Keratinocyte (primary cell): ENCODE measurements around the gene KHSRP. TPM values are rescaled to one million over a fixed set of nuclear protein-coding genes. Genes with fewer than 3 reads are reported as not detected.

ENCODE experiments used
- DNase-seq: peaks from one replicate; pipeline ENCODE4 v3.0.0-alpha.2; 2011; ENCODE audit warnings: low read depth, missing footprints, low spot score
- FAIRE-seq: peaks from 2 replicates; lab custom pipeline; 2011; peaks lifted over from hg19 to GRCh38; lab: Jason Lieb, UNC
- H2AFZ ChIP-seq: 2 replicates; pipeline ENCODE4 v1.6.0; 2012; ENCODE audit warnings: low read length, control low read depth, inconsistent platforms; ENCODE audit not compliant: control insufficient read depth
- H3K27ac ChIP-seq: 2 replicates; pipeline ENCODE4 v1.5.1; 2011; ENCODE audit warnings: low read length; ENCODE audit not compliant: control insufficient read depth, insufficient read depth
- H3K27me3 ChIP-seq: 3 replicates; pipeline ENCODE4 v1.6.0; 2011; ENCODE audit warnings: low read length; ENCODE audit not compliant: control insufficient read depth, insufficient read depth; ENCODE audit errors: extremely low read depth
- H3K36me3 ChIP-seq, 2 experiments: 2 replicates in 1 of 2; 3 replicates in 1 of 2; pipeline ENCODE4 v1.5.1; 2011; ENCODE audit warnings: low read length in 2 of 2, mild to moderate bottlenecking in 1 of 2; ENCODE audit not compliant: control insufficient read depth in 2 of 2, insufficient read depth in 2 of 2; ENCODE audit errors: extremely low read depth in 1 of 2
- H3K4me1 ChIP-seq: 3 replicates; pipeline ENCODE4 v1.5.1; 2011; ENCODE audit warnings: low read length; ENCODE audit not compliant: control insufficient read depth, insufficient read depth; ENCODE audit errors: extremely low read depth
- H3K4me2 ChIP-seq: 3 replicates; pipeline ENCODE4 v1.6.0; 2011; ENCODE audit warnings: low read depth, low read length; ENCODE audit not compliant: control insufficient read depth, insufficient read depth; ENCODE audit errors: extremely low read depth
- H3K4me3 ChIP-seq, 3 experiments: fragments of 200-600 bp in 1 of 3; sonication (generic) in 1 of 3; 2 replicates in 2 of 3; 3 replicates in 1 of 3; pipeline ENCODE4 v1.5.1; 2011 to 2016; ENCODE audit warnings: low read length in 3 of 3, mild to moderate bottlenecking in 3 of 3, control low read depth in 2 of 3, inconsistent platforms in 1 of 3, low read depth in 1 of 3, mixed read lengths in 1 of 3, mixed run types in 1 of 3, moderate library complexity in 1 of 3; ENCODE audit not compliant: control insufficient read depth in 2 of 3, insufficient read depth in 2 of 3; ENCODE audit errors: extremely low read depth in 1 of 3
- H3K79me2 ChIP-seq: 2 replicates; pipeline ENCODE4 v1.6.0; 2012; ENCODE audit warnings: low read length; ENCODE audit not compliant: control insufficient read depth, insufficient read depth
- H3K9ac ChIP-seq: 3 replicates; pipeline ENCODE4 v1.6.0; 2011; ENCODE audit warnings: low read length; ENCODE audit not compliant: control insufficient read depth, insufficient read depth; ENCODE audit errors: extremely low read depth
- H3K9me1 ChIP-seq: 3 replicates; pipeline ENCODE4 v1.6.0; 2011; ENCODE audit warnings: low read length; ENCODE audit not compliant: control insufficient read depth, insufficient read depth; ENCODE audit errors: extremely low read depth
- H3K9me3 ChIP-seq: 2 replicates; pipeline ENCODE4 v1.5.1; 2012; ENCODE audit warnings: low read depth, low read length; ENCODE audit not compliant: control insufficient read depth
- H4K20me1 ChIP-seq: 3 replicates; pipeline ENCODE4 v1.6.0; 2011; ENCODE audit warnings: low read length; ENCODE audit not compliant: control insufficient read depth, insufficient read depth; ENCODE audit errors: extremely low read depth
- EZH2 ChIP-seq: IDR thresholded peaks from one replicate; pipeline ENCODE4 v1.6.1; 2012; ENCODE audit warnings: inconsistent platforms, mild to moderate bottlenecking, low read length, moderate library complexity
- dilution Hi-C: fragments of 300-500 bp; cut with MboI; formaldehyde crosslinking; loops from one replicate; pipeline ENCODE4 v1.7.0; 2020; ENCODE audit warnings: low sequenced_read_pairs; ENCODE audit not compliant: extremely low pct_ligation_motif_present
- polyA plus RNA-seq, 5 experiments: library from polyadenylated mRNA; depleted of rRNA in 3 of 5; stranded (reverse) in 3 of 5; stranded (forward) in 1 of 5; unstranded in 1 of 5; fragments of >200 nt; gene quantifications; 1 replicate in 1 of 5; 2 replicates in 3 of 5; 3 replicates in 1 of 5; pipeline versions ENCODE4 v1.2.1 to v1.2.3, GENCODE V29; 2011 to 2012; ENCODE audit warnings: missing spikeins in 2 of 5, low read depth in 1 of 5, low replicate concordance in 1 of 5
- TF ChIP-seq, protein P1 (sequence below), 3 experiments: IDR thresholded peaks in 1 of 3; conservative IDR thresholded peaks in 1 of 3; optimal IDR thresholded peaks in 1 of 3; 2 replicates in 2 of 3; 3 replicates in 1 of 3; pipeline versions ENCODE3 to v1.5.1; 2011; ENCODE audit warnings: low read length in 3 of 3, mild to moderate bottlenecking in 3 of 3, moderate library complexity in 2 of 3, control low read depth in 1 of 3, inconsistent platforms in 1 of 3; ENCODE audit not compliant: insufficient read depth in 2 of 3; ENCODE audit errors: extremely low read depth in 1 of 3

KHSRP gene
- polyA plus RNA-seq, 1 donor (not counting 4 experiments of a cell fraction or from before 2014, with no cell fraction given): 56.6 TPM

DNA sequence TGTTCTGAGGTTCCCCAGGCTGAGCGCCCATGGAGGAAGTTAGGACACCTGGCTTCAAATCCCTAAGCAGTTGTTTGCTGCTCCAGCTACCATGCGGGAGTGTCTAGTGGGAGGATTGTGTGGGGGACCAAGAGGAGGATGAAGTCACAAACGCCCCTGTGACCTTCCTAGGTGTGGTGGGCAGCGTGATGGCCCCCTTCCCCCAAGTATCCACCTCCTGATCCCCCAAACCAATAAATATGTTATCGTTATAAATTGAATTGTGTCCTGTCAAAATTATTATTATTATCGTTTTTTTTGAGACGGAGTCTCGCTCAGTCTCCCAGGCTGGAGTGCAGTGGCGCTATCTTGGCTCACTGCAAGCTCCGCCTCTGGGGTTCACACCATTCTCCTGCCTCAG is 9.1 kb upstream of the KHSRP start, which contains the start of gene SLC25A41:
SLC25A41 (minus strand) TSS at position 101 of the 400 bp plus-strand sequence; CDS start at position 31, 70 bp downstream.
- H3K4me3 ChIP-seq: no peak within 1 kb of the TSS
- no peak for FAIRE-seq
- H3K9me3 ChIP-seq: no peaks in the 10 kb centered on the region
- no peak for DNase-seq
- no peak within 1 kb of the TSS for H3K9ac ChIP-seq
- H3K27ac ChIP-seq: no peak within 1 kb of the TSS
- H3K27me3 ChIP-seq: no peaks in the 10 kb centered on the region
- no peak within 1 kb of the TSS for H3K4me2 ChIP-seq
- H3K36me3 ChIP-seq: no peaks in the 10 kb centered on the region
- H3K9me1 ChIP-seq: no peaks in the 10 kb centered on the region
- dilution Hi-C loops: no loop called here
- no peak within 1 kb of the TSS for H2AFZ ChIP-seq
- H4K20me1 ChIP-seq: no peaks in the 10 kb centered on the region
- no peaks in the 10 kb centered on the region for H3K79me2 ChIP-seq
- no peaks in the 10 kb centered on the region for H3K4me1 ChIP-seq
- TF ChIP-seq, protein P1, sequence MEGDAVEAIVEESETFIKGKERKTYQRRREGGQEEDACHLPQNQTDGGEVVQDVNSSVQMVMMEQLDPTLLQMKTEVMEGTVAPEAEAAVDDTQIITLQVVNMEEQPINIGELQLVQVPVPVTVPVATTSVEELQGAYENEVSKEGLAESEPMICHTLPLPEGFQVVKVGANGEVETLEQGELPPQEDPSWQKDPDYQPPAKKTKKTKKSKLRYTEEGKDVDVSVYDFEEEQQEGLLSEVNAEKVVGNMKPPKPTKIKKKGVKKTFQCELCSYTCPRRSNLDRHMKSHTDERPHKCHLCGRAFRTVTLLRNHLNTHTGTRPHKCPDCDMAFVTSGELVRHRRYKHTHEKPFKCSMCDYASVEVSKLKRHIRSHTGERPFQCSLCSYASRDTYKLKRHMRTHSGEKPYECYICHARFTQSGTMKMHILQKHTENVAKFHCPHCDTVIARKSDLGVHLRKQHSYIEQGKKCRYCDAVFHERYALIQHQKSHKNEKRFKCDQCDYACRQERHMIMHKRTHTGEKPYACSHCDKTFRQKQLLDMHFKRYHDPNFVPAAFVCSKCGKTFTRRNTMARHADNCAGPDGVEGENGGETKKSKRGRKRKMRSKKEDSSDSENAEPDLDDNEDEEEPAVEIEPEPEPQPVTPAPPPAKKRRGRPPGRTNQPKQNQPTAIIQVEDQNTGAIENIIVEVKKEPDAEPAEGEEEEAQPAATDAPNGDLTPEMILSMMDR (optimal IDR thresholded peaks at IDR 0.05 in 1 of 3, IDR thresholded peaks at IDR 0.05 in 1 of 3, conservative IDR thresholded peaks at IDR 0.05 in 1 of 3; ENCODE audit: extremely low read depth in 1 of 3, insufficient read depth in 2 of 3, low read length in 3 of 3): no peak
- no peak for TF ChIP-seq EZH2

- H3K4me2 ChIP-seq: no peak overlapping the region
- DNase-seq (no peak), FAIRE-seq (no peak)
- no peak overlapping the region for H2AFZ ChIP-seq
- H3K36me3 ChIP-seq: no peaks in the 10 kb centered on the region
- no peaks in the 10 kb centered on the region for H3K79me2 ChIP-seq
- dilution Hi-C loops: no loop called here
- no peaks in the 10 kb centered on the region for H3K9me3 ChIP-seq
- H3K9ac ChIP-seq: no peak overlapping the region
- H3K4me1 ChIP-seq: no peaks in the 10 kb centered on the region
- TF ChIP-seq, protein P1 (optimal IDR thresholded peaks at IDR 0.05 in 1 of 3, IDR thresholded peaks at IDR 0.05 in 1 of 3, conservative IDR thresholded peaks at IDR 0.05 in 1 of 3; ENCODE audit: extremely low read depth in 1 of 3, insufficient read depth in 2 of 3, low read length in 3 of 3): no peak
- no peak for TF ChIP-seq EZH2
- H3K27ac ChIP-seq: no peak overlapping the region
- no peaks in the 10 kb centered on the region for H3K27me3 ChIP-seq
- H4K20me1 ChIP-seq: no peaks in the 10 kb centered on the region
- H3K9me1 ChIP-seq: no peaks in the 10 kb centered on the region
- no peak overlapping the region for H3K4me3 ChIP-seq
Observed at GRCh38 chr19:6433165-6433564, 8.6 kb upstream of the KHSRP start.
